GM12873 (cell line): ENCODE measurements around the gene NIPBL.

Experiments
- CTCF ChIP-seq: IDR thresholded peaks from 2 replicates; pipeline ENCODE4 v1.5.1; 2012; ENCODE audit warnings: low read depth, mild to moderate bottlenecking, moderate library complexity, low read length, control low read depth; ENCODE audit not compliant: insufficient read depth; ENCODE audit errors: missing control alignments

The NIPBL gene

GRCh38 chr5:37090781-37091180 lies 214.2 kb downstream of the NIPBL start:
- no peak for TF ChIP-seq CTCF

- TF ChIP-seq CTCF: no peak
These were observed 226.7 kb downstream of the NIPBL start for GRCh38 chr5:37103302-37103701.

- no peak for TF ChIP-seq CTCF
These were observed 232.8 kb downstream of the NIPBL start for GRCh38 chr5:37109338-37109737.

GRCh38 chr5:37110135-37110534 lies 233.6 kb downstream of the NIPBL start:
- TF ChIP-seq CTCF: no peak

GRCh38 chr5:37111426-37112382 lies 235.1 kb downstream of the NIPBL start:
- TF ChIP-seq CTCF: no peak

- no peak for TF ChIP-seq CTCF
These were observed 235.9 kb downstream of the NIPBL start for GRCh38 chr5:37112383-37112991.
